CD4-positive, alpha-beta T cell treated with Interleukin-1 beta for 1 hour (primary cell): ENCODE results near the gene WNT10A.

ENCODE experiments used
- DNase-seq, 2 donors: peaks; one replicate each; pipeline ENCODE4 v3.0.0-alpha.2; 2020 to 2022

Gene WNT10A

DNA sequence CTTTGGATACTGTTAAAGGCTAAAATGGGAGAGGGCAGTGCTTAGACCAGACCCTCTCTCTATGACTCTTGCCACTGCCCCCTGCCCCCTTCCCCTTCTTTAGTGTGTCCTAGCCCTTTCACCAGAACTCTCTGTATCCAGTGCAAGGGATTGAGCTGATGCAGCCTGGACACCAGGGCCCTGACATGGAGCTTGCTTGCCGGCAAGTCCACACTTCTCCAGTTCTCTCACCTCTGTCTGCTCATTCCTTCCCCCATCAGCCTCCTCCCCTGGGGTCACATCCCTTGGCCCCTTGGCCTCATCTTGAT, 22.6 kb upstream of the WNT10A start:
- no peak for DNase-seq

DNA sequence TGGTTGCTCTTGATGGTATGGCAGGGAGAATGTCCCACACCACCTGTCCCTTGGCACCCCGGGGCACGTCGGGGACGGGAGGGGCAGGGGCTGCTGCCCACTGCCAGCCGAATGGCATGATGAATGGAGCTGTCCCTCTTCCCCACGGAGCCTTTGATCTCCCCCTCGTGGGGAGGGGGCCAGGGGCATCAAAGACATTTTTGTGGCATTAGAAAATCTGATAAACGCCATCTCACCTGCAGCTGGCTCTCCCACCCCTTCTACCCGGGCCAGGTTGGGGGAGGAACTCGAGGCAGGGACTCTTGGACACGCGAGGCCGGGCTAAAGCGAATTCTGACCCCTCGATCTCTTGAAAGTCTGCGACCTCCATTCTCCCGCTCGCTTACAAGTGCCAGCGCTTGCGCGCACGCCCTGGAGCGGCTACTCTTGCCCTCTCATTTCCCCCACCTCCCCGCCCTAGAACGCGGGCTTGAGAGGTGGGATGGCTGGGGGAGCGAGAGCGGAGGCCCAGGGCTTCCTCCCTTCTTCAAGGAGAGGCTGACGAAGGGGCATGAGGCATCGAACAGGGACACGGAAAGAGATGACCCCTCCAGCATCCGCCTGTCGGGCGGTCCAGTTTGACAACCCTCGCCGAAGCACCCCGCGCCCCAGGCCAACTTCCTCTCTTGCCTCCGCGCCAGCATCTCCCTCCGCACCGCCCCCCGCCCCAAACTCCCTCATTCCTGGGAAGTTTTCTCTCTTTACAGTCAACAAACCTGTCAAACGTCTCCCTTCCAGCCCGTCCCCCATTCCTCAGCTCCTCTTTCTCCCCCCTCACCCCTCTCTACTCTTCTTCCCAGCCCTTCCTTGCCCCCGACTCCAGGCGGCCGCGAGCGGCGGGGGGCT, 21.7 kb upstream of the WNT10A start:
- DNase-seq, result no peak

DNA sequence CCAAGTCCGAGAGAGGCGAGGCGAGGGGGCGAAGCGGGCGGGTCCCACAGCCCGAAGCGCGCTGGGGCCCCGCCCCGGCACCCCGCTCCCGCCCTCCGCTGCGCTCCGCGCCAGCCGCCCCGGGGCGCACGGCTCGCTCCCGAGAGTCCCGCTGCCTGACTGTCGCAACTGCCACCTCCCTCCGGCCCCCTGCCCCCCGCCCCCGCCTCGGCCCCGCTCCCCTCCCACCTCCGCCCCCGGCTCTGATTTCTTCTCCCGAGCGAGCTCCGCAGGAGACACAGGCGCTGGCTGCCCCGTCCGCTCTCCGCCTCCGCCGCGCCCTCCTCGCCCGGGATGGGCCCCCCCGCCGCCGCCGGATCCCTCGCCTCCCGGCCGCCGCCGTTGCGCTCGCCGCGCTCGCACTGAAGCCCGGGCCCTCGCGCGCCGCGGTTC, 21.1 kb upstream of the WNT10A start, which contains the start of gene WNT6:
Gene WNT6 (plus strand): TSS at position 250 of the 432 bp plus-strand sequence. CDS start 233 bp downstream, outside the sequence.
- no peak for DNase-seq

GRCh38 chr2:218859988-218860831, 20.4 kb upstream of the WNT10A start:
- no peak for DNase-seq

DNA sequence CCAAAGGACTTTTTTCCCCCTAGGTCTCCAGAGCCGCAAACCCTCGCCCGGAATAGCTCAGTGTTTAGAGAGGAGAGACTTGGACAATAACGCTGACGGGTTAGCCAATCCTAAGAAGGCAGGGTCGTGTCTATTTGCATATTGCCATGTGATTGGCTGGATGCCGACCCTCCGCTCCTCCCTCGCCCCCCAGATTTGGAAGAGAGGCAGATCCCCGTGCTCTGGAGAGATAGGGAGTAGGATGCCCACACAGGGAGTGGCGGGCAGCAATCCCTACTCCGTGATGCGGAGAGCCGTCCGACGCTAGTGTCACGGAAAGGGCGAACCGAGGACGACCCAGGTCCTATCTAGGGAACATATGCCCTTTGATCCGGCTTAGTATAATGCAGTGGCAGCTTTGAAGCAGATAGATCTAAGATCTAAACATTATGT, 19.7 kb upstream of the WNT10A start:
- DNase-seq, result no peak

DNA sequence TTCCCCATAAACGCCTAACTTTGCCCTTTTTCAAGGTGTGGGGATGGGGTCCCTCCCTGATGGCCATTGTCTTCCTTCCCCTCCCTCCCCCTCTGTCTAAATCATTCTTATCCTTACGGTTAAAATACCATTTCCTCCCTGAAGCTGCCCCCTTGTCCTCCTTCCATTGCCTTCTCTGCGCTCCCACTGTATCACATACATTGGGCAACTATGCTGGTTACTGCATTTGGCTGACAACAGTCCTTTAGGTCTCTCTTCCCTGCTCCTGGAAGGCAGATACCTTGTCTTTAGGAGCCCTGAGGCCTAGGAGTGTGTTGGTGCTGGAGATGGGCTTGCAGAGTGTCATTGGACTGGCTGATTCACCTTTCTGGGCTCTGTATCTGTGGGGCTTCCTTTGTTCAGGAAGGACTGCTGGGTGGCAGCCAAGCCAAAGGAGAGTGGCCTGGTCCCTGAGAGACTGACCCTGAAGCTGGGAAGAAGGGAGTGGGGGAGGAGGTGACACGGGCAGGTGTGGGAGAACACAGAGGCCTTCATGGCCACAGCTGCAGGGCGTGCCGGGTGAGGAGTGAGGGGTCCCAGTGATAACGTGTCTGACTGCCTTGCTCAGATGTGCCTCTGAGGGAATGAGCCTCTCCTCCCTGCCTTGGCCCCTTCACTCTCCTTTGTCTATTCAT, 18.9 kb upstream of the WNT10A start:
- DNase-seq, result no peak

- DNase-seq, result no peak
These were observed 17.6 kb upstream of the WNT10A start for GRCh38 chr2:218863021-218863520.

DNA sequence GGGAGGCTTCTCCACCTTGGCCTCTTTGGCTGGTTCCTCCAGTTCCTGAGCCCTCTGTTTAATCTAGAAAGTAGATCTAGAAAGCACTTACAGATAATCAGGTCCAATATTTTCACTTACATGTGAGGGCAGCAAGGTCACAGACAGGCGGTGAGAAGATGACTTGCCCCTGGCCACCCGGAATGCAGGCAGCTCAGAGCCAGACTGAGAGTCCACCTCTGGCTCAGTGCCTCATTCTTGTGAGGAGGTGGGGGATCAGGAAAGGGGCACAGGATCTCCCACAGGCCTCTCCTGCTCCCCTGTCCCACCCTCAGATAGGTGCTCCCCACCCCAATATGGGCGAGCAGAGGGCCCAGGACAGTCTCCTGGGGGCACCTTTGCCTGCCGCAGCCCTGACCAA, 15.3 kb upstream of the WNT10A start:
- no peak for DNase-seq

DNA sequence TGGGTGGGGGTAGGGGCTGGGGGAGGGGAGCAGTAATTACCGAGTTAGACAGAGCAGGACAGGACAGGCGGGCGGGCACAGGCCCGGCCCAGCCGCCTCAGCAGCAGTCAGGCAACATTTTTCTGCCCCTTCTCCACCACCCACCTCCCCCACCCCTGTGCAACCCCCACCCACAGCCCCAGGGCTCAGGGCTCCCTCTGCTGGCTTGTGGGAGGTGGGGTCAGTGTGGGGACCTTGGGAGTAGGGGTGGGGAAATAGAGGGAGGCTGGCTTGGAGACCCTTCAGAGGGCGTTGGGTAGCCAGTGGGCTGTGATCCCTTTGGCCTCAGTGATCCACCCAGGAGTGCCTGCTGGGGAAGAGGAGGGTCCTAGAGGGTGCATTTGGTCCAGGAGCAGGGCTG, 14.7 kb upstream of the WNT10A start:
- no peak for DNase-seq

- DNase-seq, result no peak
These were observed 12.8 kb upstream of the WNT10A start for GRCh38 chr2:218867900-218868299.

- no peak for DNase-seq
These were observed 11.6 kb upstream of the WNT10A start for GRCh38 chr2:218869064-218869463.

- no peak for DNase-seq
These were observed 9.7 kb upstream of the WNT10A start for GRCh38 chr2:218870984-218871344.

GRCh38 chr2:218871345-218872302, 9.0 kb upstream of the WNT10A start:
- DNase-seq, result no peak

DNA sequence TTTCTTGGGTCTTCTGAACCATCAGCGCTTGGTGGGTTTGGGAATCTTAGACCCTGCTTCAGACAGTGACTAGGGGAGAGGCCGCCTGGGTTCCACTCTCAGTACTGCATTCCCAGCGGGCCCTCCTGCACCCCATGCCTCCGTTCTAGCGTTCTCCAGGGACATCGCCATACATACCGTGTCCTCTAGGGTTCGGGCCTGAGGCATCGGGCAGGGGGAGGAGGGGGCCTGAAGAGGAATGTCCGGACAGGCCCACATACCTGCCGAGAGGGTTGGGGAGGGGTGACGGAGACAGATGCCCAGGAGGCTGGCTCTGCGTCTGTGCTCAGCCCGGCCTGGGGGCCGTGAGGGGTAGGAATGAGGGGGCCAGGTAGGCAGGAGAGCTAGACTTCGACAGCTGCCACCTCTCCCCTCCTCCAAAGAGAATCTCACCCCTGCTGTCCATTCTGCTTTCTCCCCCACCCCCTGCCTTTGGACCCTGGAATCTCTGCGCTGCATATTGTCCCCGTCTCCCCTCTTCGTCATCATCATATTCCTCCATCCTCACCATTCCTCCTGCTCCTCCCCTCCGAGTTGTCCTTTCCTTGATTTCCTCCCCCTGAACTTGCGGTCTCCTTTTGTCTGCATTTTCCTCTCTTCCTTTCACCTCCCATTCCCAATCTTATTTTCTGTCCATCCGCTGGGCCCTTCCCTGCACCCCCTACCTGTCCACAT, 7.8 kb upstream of the WNT10A start:
- no peak for DNase-seq

- no peak for DNase-seq
These were observed 7.1 kb upstream of the WNT10A start for GRCh38 chr2:218873359-218874194.

DNA sequence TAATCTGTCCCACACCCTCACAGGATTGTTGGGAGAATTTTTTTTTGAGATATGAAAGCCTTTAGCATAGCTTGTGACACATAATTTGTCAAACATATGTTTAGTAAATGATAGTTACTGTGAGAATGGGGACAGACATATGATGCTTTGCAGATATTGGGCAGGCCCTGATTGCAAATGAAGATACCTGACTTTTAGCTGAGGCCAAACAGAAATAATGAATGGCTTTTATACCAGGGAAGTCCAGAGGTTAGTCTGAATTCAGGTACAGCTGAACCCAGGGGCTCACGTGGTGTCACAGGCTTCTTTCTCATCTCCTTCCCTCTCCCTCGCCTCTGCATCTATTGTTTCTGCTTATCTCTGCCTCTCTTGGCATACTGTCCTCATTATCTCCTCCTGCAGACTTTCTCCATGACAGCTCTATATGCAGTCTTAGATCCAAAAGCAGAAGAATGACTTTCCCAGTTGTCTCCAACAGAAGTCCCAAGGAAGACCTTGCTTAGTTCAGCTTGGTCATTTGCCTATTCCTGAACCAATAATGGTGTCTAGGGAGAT, 4.9 kb upstream of the WNT10A start:
- no peak for DNase-seq

DNA sequence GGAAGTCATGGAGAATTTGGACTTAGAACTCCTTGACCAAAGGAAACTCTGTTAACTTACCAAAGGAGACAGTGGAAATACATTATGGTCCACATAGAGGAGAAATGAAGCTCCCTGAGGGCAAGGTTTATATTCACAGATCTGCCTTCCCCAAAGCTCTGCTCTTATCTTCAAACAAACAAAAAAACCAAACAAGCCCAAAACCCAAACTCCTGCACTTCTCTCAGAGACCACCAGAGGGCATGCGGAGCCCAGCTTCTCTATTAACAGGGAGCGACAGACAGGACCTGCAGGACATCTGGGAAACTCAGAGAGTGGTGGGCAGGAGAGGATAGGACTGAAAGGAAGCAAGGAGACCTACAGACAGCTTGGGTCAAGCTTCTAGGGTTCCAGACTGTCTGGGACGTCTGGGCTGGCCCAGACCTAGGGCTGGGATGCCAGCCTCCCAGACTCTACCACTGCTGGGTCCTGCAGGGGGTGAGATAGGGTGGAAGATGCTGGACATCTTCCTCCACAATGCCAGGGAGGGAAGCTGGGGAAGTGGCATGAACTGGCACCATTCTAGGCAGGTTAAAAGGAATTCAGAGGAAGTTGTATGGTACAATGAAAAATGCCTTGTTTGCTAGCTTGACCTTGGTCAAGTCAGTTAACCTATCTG, 4.0 kb upstream of the WNT10A start:
- DNase-seq, result peak; percentile 72 to 85

DNA sequence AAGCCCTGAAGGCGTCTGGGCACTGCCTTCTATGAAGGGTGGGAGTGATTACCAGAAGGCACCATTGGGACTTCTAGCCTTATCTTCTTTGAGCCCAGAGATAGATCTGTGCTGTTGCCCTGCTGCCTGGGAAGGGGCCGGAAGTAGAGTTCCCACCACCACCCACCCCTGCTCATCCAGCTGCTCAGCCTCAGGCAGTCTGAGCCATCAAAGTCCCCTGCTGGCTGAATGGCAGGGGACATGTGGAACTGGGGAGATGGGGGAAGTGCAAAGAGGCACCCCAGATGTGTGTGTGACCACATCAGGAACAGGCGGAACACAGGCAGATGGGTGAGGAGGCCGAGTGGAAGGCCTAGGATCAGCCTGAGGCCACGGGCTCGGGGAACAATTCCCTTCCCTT, 3.3 kb upstream of the WNT10A start:
- DNase-seq, result no peak

DNA sequence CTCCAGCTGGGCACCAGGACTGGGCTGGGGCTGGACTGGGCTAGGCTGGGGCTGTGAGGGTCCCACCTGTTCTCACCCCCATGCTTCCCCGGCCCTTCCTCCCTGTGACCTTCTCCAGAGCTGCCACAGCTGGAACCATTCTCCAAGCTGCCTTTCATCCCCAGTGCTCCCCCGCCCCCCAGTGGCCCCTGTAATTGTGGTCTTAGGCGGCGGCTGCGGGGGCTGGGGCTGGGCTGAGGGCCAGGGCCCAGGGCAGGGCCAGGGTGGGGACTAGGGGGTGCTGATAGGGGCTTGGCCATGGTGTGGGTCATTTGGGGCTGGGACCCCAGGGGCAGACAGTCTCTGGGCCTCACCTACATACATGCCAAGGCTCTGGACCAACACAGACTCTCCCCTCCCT, 2.8 kb upstream of the WNT10A start:
- no peak for DNase-seq

- no peak for DNase-seq
These were observed 2.2 kb upstream of the WNT10A start for GRCh38 chr2:218878486-218878885.
